Stomach (tissue), 9 donors: ENCODE results near the gene MST1R. TPM values are rescaled to one million over a fixed set of nuclear protein-coding genes. Genes with fewer than 3 reads are reported as not detected.
A peak's percentile ranks its signal among the peaks of the same experiment; 100 is the strongest.
"Not testable (repeated sequence)": the region's sequence is repeated elsewhere in the genome, so short reads cannot be mapped to it uniquely, and the experiment has no call there.

Experiments
- DNase-seq, 2 donors: peaks; one replicate each; pipeline versions ENCODE4 v3.0.0 to v3.0.0-alpha.2; 2013 to 2019
- H3K27ac ChIP-seq, 5 donors: fragments of 200-600 bp in 4 of 5; sonication (generic) in 4 of 5; one replicate each; pipeline ENCODE4 v1.5.1; 2013 to 2019; ENCODE audit warnings: mild to moderate bottlenecking in 1 of 5, moderate library complexity in 1 of 5
- H3K27me3 ChIP-seq, 3 donors: fragments of 200-600 bp; sonication (generic); one replicate each; pipeline ENCODE4 v1.5.1; 2017 to 2019; ENCODE audit warnings: mixed run types in 1 of 3
- H3K36me3 ChIP-seq, 4 donors: fragments of 200-600 bp; sonication (generic); 1 replicate in 3 of 4; 2 replicates in 1 of 4; pipeline ENCODE4 v1.5.1; 2016 to 2019
- H3K4me1 ChIP-seq, 4 donors: fragments of 200-600 bp; sonication (generic); one replicate each; pipeline ENCODE4 v1.5.1; 2016 to 2019
- H3K4me3 ChIP-seq, 4 donors: fragments of 200-600 bp; sonication (generic) in 3 of 4; one replicate each; pipeline ENCODE4 v1.5.1; 2016 to 2019; ENCODE audit warnings: mild to moderate bottlenecking in 1 of 4
- H3K9me3 ChIP-seq, 4 donors: fragments of 200-600 bp; sonication (generic); one replicate each; pipeline ENCODE4 v1.5.1; 2016 to 2019
- CTCF ChIP-seq, 7 experiments: fragments of 450-650 bp in 4 of 7; fragments of 200-600 bp in 3 of 7; sonication (generic) in 3 of 7; IDR thresholded peaks; one replicate each; pipeline ENCODE4 v1.5.1; 2016 to 2019; ENCODE audit warnings: antibody characterized with exemption in 7 of 7, control low read depth in 2 of 7, mild to moderate bottlenecking in 1 of 7
- EP300 ChIP-seq: sonication (generic); formaldehyde crosslinking; IDR thresholded peaks from one replicate; pipeline ENCODE4 v1.6.1; 2017; ENCODE audit warnings: antibody characterized with exemption
- POLR2A ChIP-seq, 4 donors: fragments of 450-650 bp; IDR thresholded peaks; one replicate each; pipeline ENCODE4 v1.6.1; 2016; ENCODE audit warnings: antibody characterized with exemption in 4 of 4, control low read depth in 2 of 4, mild to moderate bottlenecking in 1 of 4, moderate library complexity in 1 of 4
- POLR2AphosphoS5 ChIP-seq, 3 donors: sonication (generic); formaldehyde crosslinking; IDR thresholded peaks; one replicate each; pipeline ENCODE4 v1.6.1; 2016; ENCODE audit warnings: antibody characterized with exemption in 3 of 3
- WGBS, 5 donors: extraction: QIAGEN DNeasy Blood & Tissue Kit in 3 of 5; methylation state at CpG; one replicate each; pipeline versions ENCODE4 v1.1.5 to v1.1.7; 2013 to 2018; 5-methylcytosine and 5-hydroxymethylcytosine counted together
- intact Hi-C: fragments of 100-400 bp; cut with DNase I; formaldehyde crosslinking; loops from one replicate; pipeline ENCODE4 v1.15.1; 2023; ENCODE audit warnings: low total_unique reads
- polyA plus RNA-seq, 3 donors: library from polyadenylated mRNA; stranded (reverse); fragments of 200-250 nt; gene quantifications; one replicate each; pipeline ENCODE4 v1.2.3, GENCODE V29; 2013
- total RNA-seq, 5 donors: library from RNA; depleted of rRNA; stranded (reverse); fragments of >200 nt; gene quantifications; one replicate each; pipeline versions ENCODE4 v1.1.0 to v1.2.3, GENCODE V29; 2014 to 2016
- donor health status: healthy with polysubstance abuse.
- donor health status: Bipolar disorder and iron deficiency.
- donor health status: healthy.

Gene MST1R
- total and polyA plus RNA-seq, 8 donors = 15.9 to 386 (median 76.7) TPM

GRCh38 chr3:49911124-49911420 lies 7.4 kb upstream of the MST1R start:
- Histone ChIP-seq H3K27me3 (no peaks in the 10 kb centered on the region), H3K4me3 (no peak overlapping the region), H3K4me1 (peaks cover 2 to 27% (median 13%) of the 10 kb centered on the region in 4 donors), H3K36me3 (peaks cover 12 to 51% (median 48%) of the 10 kb centered on the region in 4 donors), H3K9me3 (no peaks in the 10 kb centered on the region), H3K27ac (no peak overlapping the region)
- no peak for DNase-seq
- WGBS, 5 donors = 90 to 100% (median 97%) methylated on average over 2 of the region's 2 CpGs
- TF ChIP-seq CTCF (IDR thresholded peaks at IDR 0.05) (no peak), POLR2AphosphoS5 (IDR thresholded peaks at IDR 0.05) (no peak), EP300 (no peak), POLR2A (IDR thresholded peaks at IDR 0.05) (no peak)
- intact Hi-C loops = no loop called here

- Histone ChIP-seq H3K4me1 (peaks cover 7 to 32% (median 18%) of the 10 kb centered on the region in 4 donors), H3K9me3 (no peaks in the 10 kb centered on the region), H3K4me3 (no peak overlapping the region), H3K27ac (no peak overlapping the region), H3K36me3 (peaks cover 12 to 51% (median 48%) of the 10 kb centered on the region in 4 donors), H3K27me3 (no peaks in the 10 kb centered on the region)
- WGBS, 5 donors = 81 to 88% (median 84%) methylated on average over 39 to 48 of the region's 48 CpGs
- no peak for DNase-seq
- intact Hi-C loops = no loop called here
- TF ChIP-seq CTCF (IDR thresholded peaks at IDR 0.05) (no peak), POLR2AphosphoS5 (IDR thresholded peaks at IDR 0.05) (no peak), POLR2A (IDR thresholded peaks at IDR 0.05) (no peak), EP300 (no peak)
Measured at GRCh38 chr3:49910409-49911123, 6.9 kb upstream of the MST1R start.

- no peak for DNase-seq
- Histone ChIP-seq H3K4me1 (peaks cover 22 to 39% (median 32%) of the 10 kb centered on the region in 4 donors), H3K27ac (no peak overlapping the region), H3K36me3 (peaks cover 12 to 51% (median 48%) of the 10 kb centered on the region in 4 donors), H3K9me3 (no peaks in the 10 kb centered on the region), H3K4me3 (no peak overlapping the region), H3K27me3 (no peaks in the 10 kb centered on the region)
- no peak for TF ChIP-seq CTCF (IDR thresholded peaks at IDR 0.05)
- TF ChIP-seq EP300 = no peak
- no peak for TF ChIP-seq POLR2AphosphoS5 (IDR thresholded peaks at IDR 0.05)
- intact Hi-C loops = no loop called here
- WGBS, 5 donors = 87 to 91% (median 88%) methylated on average over 14 of the region's 14 CpGs
Measured at GRCh38 chr3:49908373-49909199, 4.9 kb upstream of the MST1R start.

- H3K27me3 ChIP-seq = no peaks in the 10 kb centered on the region
- H3K9me3 ChIP-seq = no peaks in the 10 kb centered on the region
- DNase-seq = peak; percentile 77 to 87
- peak overlapping the region; percentile 12 to 35 (median 28) for H3K4me3 ChIP-seq
- peak overlapping the region; percentile 76 to 93 (median 87) for H3K27ac ChIP-seq
- H3K4me1 ChIP-seq = peaks cover 29 to 63% (median 50%) of the 10 kb centered on the region in 4 donors
- intact Hi-C loops = no loop called here
- peaks cover 11 to 31% (median 29%) of the 10 kb centered on the region in 4 donors for H3K36me3 ChIP-seq
- 8 to 17% (median 11%) methylated on average over 15 of the region's 15 CpGs for WGBS, 5 donors
- TF ChIP-seq EP300 (no peak), POLR2A (IDR thresholded peaks at IDR 0.05) (no peak), POLR2AphosphoS5 (IDR thresholded peaks at IDR 0.05) (peak in 2 of 3 donors; percentile 59 to 61), CTCF (IDR thresholded peaks at IDR 0.05) (peak in 5 of 7 experiments; percentile 28 to 72 (median 62))
Measured at GRCh38 chr3:49906073-49906743, 2.5 kb upstream of the MST1R start.

GRCh38 chr3:49904448-49904847 lies 775 bp upstream of the MST1R start:
- peak overlapping the region; percentile 86 to 94 (median 90) for H3K27ac ChIP-seq
- H3K4me1 ChIP-seq = peaks cover 37 to 81% (median 67%) of the 10 kb centered on the region in 4 donors
- peak overlapping the region in 2 of 4 donors; percentile 46 to 54 for H3K4me3 ChIP-seq
- peaks cover 0 to 13% (median 11%) of the 10 kb centered on the region in 4 donors for H3K36me3 ChIP-seq
- WGBS, 5 donors = 91 to 95% (median 93%) methylated on average over 12 to 13 of the region's 13 CpGs
- intact Hi-C loops, DNase-seq, H3K27me3 ChIP-seq, H3K9me3 ChIP-seq: not testable (repeated sequence)
